Smooth muscle cell (in vitro differentiated cells): ENCODE results near the gene OAS1. TPM values are rescaled to one million over a fixed set of nuclear protein-coding genes. Genes with fewer than 3 reads are reported as not detected.

ENCODE experiments used
- DNase-seq: peaks from one replicate; lab custom pipeline; 2025; ENCODE audit not compliant: unreplicated experiment; lab: John Stamatoyannopoulos, UW
- H2AFZ ChIP-seq: fragments of 200-600 bp; sonication (generic); 2 replicates; pipeline ENCODE4 v1.6.0; 2016; ENCODE audit warnings: antibody characterized with exemption, low read depth, mild to moderate bottlenecking
- H3F3A ChIP-seq: fragments of 200-600 bp; sonication (generic); 2 replicates; pipeline ENCODE4 v1.6.0; 2017; ENCODE audit warnings: antibody characterized with exemption, low read depth
- H3K27ac ChIP-seq: fragments of 200-600 bp; sonication (generic); 2 replicates; pipeline ENCODE4 v1.5.1; 2016; ENCODE audit warnings: low read depth, mild to moderate bottlenecking
- H3K27me3 ChIP-seq: fragments of 200-600 bp; sonication (generic); 2 replicates; pipeline ENCODE4 v1.6.1; 2016; ENCODE audit warnings: low read depth, mild to moderate bottlenecking
- H3K36me3 ChIP-seq: fragments of 200-600 bp; sonication (generic); 2 replicates; pipeline ENCODE4 v1.5.1; 2016; ENCODE audit warnings: low read depth
- H3K4me1 ChIP-seq: fragments of 200-600 bp; sonication (generic); 2 replicates; pipeline ENCODE4 v1.5.1; 2016; ENCODE audit warnings: low read depth
- H3K4me2 ChIP-seq: fragments of 200-600 bp; sonication (generic); 2 replicates; pipeline ENCODE4 v1.6.0; 2016; ENCODE audit warnings: mild to moderate bottlenecking
- H3K4me3 ChIP-seq: fragments of 200-600 bp; sonication (generic); 2 replicates; pipeline ENCODE4 v1.5.1; 2016; ENCODE audit warnings: mild to moderate bottlenecking
- H3K79me2 ChIP-seq: fragments of 200-600 bp; sonication (generic); 2 replicates; pipeline ENCODE4 v1.6.0; 2016; ENCODE audit warnings: low read depth, mild to moderate bottlenecking
- H3K9ac ChIP-seq: fragments of 200-600 bp; sonication (generic); 2 replicates; pipeline ENCODE4 v1.6.0; 2016; ENCODE audit warnings: low read depth
- H3K9me3 ChIP-seq: fragments of 200-600 bp; sonication (generic); replicated peaks from 2 replicates; pipeline ENCODE4 v1.5.1; 2016; ENCODE audit warnings: low read depth
- H4K20me1 ChIP-seq: fragments of 200-600 bp; sonication (generic); 2 replicates; pipeline ENCODE4 v1.6.0; 2016; ENCODE audit warnings: low read depth
- WGBS: methylation state at CpG from one replicate; pipeline ENCODE4 v1.1.7; 2016; ENCODE audit warnings: low lambda C conversion rate; 5-methylcytosine and 5-hydroxymethylcytosine counted together
- polyA plus RNA-seq: library from polyadenylated mRNA; unstranded; fragments of >200 nt; fragmentation: Nextera tagmentation; extraction: Ambion mirVana; gene quantifications from 2 replicates; pipeline ENCODE4 v1.2.1, GENCODE V29; 2016
- total RNA-seq: library from RNA; depleted of rRNA; stranded (reverse); fragments of >200 nt; gene quantifications from 2 replicates; pipeline ENCODE4 v1.2.3, GENCODE V29; 2014
- TF ChIP-seq, protein P1 (sequence below): fragments of 200-600 bp; sonication (generic); IDR thresholded peaks from 2 replicates; pipeline ENCODE4 v1.5.1; 2017; ENCODE audit warnings: borderline replicate concordance, mild to moderate bottlenecking, antibody characterized with exemption; ENCODE audit not compliant: insufficient read depth, poor library complexity, severe bottlenecking

OAS1 gene
- total and polyA plus RNA-seq, 2 experiments from 2014 or later: 0.27 TPM; not detected in 1

DNA sequence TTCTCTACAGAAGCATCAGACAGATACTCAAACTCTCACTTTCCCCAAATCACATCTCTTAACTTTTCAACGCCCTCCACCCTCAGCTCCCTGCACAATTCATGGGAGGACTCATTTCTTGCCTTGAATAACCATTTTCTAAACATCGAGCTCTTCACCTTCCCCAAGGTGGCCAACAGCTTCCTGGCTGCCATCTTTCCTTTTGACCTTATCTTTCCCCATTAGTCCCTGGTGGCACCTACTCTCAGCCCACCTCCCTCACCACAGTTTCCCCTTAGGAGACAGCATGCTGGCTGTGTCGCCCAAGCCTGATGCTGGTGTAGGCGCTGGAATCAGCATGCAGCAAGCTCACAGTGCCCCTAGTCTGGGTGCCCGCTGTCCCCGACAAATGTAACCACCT, 8.4 kb upstream of the OAS1 start:
- Histone ChIP-seq H3K36me3 (no peaks in the 10 kb centered on the region), H3K4me1 (no peaks in the 10 kb centered on the region), H3K9ac (no peak overlapping the region), H3K27me3 (peaks cover 15% of the 10 kb centered on the region), H4K20me1 (no peaks in the 10 kb centered on the region), H2AFZ (no peak overlapping the region), H3F3A (no peaks in the 10 kb centered on the region), H3K27ac (no peak overlapping the region), H3K79me2 (no peaks in the 10 kb centered on the region), H3K9me3 (no peaks in the 10 kb centered on the region), H3K4me3 (no peak overlapping the region), H3K4me2 (no peak overlapping the region)
- no peak for DNase-seq
- TF ChIP-seq, protein P1, sequence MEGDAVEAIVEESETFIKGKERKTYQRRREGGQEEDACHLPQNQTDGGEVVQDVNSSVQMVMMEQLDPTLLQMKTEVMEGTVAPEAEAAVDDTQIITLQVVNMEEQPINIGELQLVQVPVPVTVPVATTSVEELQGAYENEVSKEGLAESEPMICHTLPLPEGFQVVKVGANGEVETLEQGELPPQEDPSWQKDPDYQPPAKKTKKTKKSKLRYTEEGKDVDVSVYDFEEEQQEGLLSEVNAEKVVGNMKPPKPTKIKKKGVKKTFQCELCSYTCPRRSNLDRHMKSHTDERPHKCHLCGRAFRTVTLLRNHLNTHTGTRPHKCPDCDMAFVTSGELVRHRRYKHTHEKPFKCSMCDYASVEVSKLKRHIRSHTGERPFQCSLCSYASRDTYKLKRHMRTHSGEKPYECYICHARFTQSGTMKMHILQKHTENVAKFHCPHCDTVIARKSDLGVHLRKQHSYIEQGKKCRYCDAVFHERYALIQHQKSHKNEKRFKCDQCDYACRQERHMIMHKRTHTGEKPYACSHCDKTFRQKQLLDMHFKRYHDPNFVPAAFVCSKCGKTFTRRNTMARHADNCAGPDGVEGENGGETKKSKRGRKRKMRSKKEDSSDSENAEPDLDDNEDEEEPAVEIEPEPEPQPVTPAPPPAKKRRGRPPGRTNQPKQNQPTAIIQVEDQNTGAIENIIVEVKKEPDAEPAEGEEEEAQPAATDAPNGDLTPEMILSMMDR: no peak
- 89% methylated on average over 6 of the region's 6 CpGs for WGBS

DNA sequence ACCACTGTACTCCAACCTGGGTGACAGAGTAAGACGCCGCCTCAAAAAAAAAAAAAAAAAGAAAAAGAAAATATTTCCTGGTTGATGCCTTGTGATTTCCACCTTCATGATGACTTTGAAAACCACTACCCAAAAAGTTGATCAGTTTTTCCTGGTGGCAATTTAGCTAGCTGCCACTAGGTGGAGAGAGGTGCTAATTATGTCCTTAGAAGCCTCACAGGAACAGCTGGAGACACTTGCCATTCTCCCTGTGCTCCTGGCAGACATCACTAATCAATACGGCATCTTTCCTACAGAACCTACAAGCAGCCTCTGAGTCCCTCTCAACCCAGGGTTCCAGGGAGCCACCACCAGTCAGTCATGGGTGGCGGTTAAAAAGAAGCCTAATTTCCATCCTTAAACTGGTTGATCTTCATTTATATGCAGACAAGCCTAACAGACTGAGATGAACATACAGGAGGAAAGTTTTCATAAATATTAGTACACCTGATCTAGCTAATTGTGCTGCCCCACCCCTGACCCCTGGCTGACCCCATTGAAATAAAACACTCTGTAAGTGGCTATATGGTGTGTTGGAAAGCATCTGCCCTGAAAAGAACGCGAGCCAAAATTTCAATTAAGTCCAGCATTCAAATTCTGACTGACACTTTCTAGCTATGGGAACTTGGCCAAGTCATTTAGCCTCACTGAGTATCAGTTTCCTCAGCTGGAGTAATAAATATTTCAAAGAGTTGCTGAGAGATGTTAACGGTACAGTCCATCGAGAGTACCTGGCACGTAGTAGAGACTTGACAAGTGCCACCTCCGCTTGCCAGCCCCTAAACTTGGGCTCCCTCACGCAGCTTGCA, 6.2 kb upstream of the OAS1 start:
- Histone ChIP-seq H2AFZ (no peak overlapping the region), H3K27me3 (peaks cover 15% of the 10 kb centered on the region), H3K79me2 (no peaks in the 10 kb centered on the region), H3K9ac (no peak overlapping the region), H3K36me3 (no peaks in the 10 kb centered on the region), H3K9me3 (no peaks in the 10 kb centered on the region), H3K4me1 (no peaks in the 10 kb centered on the region), H3K4me3 (no peak overlapping the region), H3K27ac (no peak overlapping the region), H3K4me2 (no peak overlapping the region), H4K20me1 (no peaks in the 10 kb centered on the region), H3F3A (no peaks in the 10 kb centered on the region)
- WGBS: 93% methylated on average over 11 of the region's 11 CpGs
- no peak for DNase-seq
- TF ChIP-seq, protein P1: peak; percentile 56

DNA sequence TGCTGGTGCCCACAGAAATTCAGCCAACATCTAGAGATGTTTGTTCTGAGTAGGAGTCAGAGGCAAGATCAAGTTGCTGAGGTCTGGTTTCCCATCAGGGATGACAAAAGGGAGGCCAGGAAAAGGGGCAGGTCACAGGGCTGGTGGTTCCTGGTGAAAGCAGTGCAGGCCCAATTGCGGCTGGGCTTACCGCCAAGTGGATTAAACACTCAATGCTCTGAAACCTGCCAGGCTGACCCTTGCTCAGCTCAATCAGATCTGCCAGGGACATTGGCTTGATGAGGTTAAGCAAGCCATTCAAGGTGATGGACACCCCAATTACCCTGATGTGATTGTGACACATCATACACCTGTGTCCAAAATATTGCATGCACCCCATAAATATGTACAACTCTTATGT, 5.5 kb upstream of the OAS1 start:
- no peak for DNase-seq
- 97% methylated on average over 2 of the region's 2 CpGs for WGBS

More for the DNA sequence above, 5.5 kb upstream of the OAS1 start:
- H4K20me1 ChIP-seq: no peaks in the 10 kb centered on the region
- no peak overlapping the region for H2AFZ ChIP-seq
- no peaks in the 10 kb centered on the region for H3K4me1 ChIP-seq
- no peaks in the 10 kb centered on the region for H3K9me3 ChIP-seq
- H3K79me2 ChIP-seq: no peaks in the 10 kb centered on the region
- H3F3A ChIP-seq: no peaks in the 10 kb centered on the region
- H3K27ac ChIP-seq: no peak overlapping the region
- peaks cover 15% of the 10 kb centered on the region for H3K27me3 ChIP-seq
- H3K9ac ChIP-seq: no peak overlapping the region
- no peak overlapping the region for H3K4me3 ChIP-seq
- no peaks in the 10 kb centered on the region for H3K36me3 ChIP-seq
- no peak overlapping the region for H3K4me2 ChIP-seq
- TF ChIP-seq, protein P1: no peak
